HK-2 (cell line): ENCODE measurements around the gene AMDHD1.

Experiments
- DNase-seq: peaks from one replicate; pipeline ENCODE4 v3.0.0-alpha.2; 2018; ENCODE audit not compliant: unreplicated experiment

AMDHD1 gene

DNA sequence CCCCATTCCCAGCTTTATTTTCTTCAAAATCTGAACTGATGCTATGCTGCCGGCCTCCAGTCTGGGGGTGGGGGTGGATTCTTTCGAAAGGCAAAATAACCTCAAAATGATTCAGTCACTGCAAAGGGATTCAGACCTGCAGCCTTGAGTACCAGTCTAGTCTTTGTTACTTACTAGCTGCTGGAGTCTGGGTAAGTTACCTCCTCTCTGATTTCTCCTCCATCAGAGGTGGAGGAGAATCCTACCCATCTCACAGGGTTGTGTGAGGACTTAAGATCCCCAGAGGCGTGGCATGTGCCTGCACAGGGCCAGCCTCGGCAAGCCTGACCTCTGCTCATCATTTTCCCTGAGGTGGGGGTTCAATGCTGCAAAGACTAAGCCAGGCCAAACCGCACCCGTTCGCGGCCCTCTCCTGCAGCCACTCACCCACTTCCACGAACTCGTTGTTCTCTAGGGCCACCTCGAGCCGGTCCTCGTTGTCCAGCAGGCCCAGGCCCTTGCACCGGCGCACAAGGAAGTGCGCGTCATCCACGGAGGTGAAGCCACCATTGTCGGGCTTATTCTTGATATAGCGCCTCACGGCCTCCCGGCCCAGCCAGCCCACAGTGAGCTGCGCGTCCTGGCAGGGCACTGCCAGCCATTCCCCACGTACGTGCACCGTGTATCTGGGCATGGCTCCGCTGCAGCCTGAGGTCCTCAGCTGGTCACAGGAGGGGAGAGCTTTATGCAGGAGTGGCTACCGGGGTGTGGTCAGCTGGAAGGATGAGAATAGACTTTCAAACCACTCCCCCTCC is 52.3 kb downstream of the AMDHD1 start:
- no peak for DNase-seq

DNA sequence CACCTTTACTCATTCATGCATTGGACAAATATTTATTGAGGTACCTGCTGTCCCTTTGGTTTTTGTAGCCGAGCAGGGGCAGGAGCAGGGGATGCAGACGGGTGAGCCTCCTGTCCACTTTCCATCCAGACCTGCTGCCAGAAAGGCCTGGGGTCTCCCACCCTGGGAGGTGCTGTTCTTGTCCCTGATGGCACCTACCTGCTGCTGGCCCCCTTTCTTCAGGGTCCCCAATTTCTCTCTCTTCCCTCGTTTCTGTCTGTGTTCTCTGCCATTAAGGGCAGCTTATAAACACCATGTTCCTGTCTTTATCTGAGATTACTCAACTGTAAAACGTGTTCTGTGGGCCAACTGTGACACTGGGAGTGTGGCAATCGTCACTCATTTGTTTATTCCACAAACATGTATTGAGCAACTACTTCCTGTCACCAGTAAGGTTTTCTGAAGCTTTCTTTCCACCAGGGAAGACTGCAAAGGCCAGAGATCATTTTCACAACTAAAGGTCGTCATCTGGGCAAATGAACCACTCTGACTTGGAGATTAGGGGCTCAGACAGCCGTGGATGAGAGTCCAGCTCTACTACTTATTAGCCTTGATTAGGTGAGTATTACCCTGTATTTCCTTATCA is 53.0 kb downstream of the AMDHD1 start, which contains the start of gene HAL:
Gene HAL, minus strand, starts transcription at position 311 of the 625 bp plus-strand sequence. CDS start 434 bp downstream, outside the sequence.
- no peak for DNase-seq

DNA sequence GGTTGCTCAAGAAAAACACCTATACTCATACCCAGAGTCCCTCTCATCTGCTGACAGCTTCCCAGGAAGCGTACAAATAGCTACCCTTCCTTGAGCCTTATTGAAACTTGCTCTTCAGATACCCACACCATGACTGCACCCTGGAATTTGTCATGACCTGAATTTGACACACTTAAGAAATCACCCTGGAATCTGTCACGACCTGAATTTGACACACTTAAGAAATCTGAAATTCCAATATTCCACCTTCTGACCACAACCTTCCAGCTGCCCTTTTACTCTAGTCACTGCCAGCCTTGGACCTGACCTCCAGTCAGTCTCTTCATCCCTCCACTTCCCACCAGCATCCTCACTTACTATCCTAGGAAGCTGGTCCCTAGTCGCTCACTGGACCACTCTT is 54.1 kb downstream of the AMDHD1 start:
- DNase-seq = no peak

DNA sequence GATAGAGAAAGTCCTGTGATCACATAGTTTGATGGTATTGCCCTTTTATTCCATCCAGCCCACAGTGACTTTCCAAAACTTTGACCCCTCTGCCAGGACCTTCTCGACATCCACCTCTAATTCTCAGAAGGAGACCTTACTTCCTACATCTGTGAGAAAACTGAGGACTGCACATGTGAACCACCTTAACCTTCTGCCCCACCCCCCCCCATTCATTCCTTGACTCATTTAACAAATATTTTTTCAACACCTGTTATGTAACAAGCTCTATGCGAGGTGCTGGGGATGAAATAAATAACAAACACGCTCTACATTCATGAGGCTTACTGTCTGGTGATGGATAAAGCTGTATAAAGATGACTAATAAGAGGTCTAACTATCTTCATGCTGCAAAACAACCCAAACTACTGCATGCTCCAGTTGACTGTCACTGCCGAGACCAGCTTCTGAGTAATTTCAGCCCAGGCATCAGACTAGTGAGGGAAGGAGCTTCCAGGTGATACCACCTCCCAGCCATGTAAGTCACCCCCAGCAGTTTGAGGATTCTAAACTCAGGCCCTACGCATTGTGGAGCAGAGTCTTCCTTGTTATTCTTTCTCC is 54.9 kb downstream of the AMDHD1 start:
- DNase-seq = no peak

DNA sequence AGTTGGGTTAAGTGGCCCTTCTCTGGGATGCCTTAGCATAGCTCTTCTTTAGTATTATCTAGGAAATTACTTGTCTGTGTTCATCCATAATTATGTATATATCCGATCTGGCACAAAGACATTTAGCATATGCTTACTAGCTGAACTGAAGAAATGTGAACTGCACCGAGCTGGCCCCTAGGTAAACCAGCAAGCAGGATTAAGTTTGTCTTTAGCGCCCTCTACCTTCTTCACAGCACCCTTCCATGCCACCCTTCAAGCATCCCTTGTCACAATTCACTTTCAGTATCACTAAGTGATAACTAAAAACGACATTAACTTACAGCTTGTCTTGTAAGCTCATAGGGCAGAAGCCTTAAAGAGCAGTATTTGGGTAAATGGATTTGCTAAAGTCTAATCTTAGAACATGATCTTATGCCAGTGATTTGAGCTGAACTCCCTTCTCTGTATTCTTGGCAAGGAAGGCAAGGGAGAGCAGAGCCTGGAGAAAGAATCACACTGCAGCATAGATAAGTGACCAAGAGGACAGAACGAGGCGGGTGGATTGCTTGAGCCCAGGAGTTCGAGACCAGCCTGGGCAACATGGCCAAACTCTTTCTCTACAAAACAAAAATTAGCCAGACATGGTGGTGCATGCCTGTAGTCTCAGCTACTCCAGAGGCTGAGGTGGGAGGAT is 55.6 kb downstream of the AMDHD1 start:
- DNase-seq = peak; percentile 27

DNA sequence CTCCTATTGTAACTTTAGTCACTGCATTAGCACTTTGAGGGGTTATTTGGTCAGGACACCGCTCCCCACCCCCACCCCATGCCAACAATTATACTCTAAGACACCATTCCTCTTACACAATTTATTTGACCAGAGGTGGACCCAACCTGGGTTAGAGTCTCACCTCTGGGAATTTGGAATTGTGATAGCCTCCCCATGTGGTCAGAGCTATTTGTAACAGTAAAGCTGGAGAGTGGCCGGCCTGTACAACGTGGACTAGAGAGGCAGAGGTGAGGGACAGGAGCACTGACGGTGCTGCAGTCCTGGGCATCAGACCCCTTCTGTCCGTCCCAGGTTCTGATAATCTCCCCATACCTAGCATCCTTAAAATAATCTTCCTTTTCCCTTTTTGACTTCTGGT is 56.4 kb downstream of the AMDHD1 start:
- DNase-seq = no peak

DNA sequence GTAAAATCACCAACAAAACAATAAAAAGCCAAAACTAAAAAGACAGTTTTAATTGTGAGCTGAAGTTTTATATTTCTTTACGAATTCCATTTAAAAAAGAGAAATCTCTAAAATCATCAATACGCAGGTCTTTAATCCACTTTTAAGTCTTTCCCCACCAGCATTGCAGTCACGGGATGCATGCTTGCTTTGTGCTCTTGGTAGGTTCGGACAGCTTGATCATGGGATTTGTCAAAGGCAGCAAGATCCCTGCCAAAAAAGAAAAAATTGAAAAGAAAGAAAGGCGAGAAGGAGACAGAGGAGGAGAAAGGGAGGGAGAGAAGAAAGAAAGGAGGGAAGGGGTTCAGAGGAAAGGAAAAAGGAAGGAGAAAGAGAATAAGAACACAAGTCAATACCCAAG is 57.7 kb downstream of the AMDHD1 start:
- no peak for DNase-seq

DNA sequence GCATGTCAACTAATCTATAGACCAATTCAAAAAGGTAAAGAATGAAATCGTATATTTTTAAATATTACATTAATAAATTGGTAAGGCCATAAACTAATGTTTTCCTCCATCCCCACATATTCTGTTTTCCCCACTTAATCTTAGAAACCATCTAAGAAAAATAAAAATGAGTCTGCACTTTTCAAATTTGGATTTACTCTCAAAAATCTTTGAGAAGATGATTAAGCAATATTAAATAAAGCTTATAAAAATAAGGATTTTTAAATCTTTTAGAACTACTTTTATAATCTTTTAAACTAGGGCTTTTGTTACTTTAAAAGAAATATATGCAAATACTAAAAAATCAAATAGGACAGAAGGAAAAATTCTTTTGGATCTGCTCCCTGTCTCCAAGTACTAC is 63.6 kb downstream of the AMDHD1 start:
- no peak for DNase-seq

DNA sequence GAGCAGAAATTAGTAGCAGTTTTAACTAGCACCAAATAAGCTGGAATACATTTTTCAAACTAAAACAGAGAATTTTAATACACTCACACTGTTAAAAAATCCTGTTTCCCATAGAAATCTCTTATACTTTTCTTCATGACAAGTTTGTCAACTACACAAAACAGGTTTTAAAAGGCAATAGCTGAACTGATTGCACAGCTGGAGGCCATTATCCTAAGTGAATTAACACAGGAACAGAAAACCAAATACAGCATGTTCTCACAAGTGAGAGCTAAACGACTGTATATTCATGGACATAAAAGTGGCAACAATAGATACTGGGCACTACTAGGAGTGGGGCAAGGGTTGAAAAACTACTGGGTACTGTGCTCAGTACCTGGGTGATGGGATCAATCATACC is 64.6 kb downstream of the AMDHD1 start:
- DNase-seq = no peak

DNA sequence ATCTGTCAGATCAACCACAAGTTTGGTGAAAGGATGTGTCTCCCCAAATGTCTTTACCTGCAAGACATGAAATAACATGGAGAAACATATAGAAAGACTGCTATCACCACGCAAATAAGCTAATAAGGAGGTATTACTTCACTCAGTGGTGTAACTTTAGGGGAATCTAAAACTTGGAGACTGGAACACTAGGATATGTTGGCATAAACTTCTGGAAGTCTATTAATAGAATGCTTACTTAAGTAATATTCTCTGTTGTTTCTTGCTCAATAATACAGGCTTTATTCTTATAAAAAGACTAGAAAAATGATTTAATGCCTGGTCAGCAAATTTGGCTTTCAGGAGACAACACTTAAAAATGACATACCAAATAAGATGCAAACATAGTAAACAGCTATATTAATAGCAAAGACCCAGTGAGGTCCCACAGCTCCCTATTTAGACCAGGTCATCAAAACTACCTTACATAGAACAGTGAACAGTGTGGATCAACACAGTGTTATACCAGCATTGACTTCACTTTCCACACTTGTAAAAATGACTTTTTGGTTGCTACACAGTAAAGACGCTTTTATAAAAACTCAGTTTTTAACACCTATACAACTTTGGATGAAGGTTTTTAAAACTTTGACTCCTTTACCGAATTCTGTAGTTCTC is 71.9 kb downstream of the AMDHD1 start:
- DNase-seq = no peak

DNA sequence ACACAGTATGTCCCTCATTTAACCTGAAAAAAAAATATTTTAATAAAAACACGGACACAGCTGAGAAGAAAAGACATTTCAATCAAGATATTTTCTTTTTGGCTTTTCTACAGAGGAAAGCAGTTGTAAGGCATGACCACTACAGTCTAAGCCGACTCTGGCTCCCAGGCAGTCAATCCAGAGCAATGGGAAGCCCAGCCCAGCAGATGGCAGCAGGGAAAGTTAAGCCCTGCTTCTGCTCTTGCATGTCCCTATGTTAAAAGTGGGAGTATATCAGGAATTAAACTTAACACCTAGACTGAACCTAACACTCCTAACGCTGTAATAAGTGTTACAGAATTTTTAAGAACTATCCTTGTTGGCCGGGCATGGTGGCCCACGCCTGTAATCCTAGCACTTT is 72.5 kb downstream of the AMDHD1 start:
- no peak for DNase-seq
